Measurements from ENCODE around the gene CPNE1.
A peak's percentile ranks its signal among the peaks of the same experiment; 100 is the strongest.

CPNE1 gene

DNA sequence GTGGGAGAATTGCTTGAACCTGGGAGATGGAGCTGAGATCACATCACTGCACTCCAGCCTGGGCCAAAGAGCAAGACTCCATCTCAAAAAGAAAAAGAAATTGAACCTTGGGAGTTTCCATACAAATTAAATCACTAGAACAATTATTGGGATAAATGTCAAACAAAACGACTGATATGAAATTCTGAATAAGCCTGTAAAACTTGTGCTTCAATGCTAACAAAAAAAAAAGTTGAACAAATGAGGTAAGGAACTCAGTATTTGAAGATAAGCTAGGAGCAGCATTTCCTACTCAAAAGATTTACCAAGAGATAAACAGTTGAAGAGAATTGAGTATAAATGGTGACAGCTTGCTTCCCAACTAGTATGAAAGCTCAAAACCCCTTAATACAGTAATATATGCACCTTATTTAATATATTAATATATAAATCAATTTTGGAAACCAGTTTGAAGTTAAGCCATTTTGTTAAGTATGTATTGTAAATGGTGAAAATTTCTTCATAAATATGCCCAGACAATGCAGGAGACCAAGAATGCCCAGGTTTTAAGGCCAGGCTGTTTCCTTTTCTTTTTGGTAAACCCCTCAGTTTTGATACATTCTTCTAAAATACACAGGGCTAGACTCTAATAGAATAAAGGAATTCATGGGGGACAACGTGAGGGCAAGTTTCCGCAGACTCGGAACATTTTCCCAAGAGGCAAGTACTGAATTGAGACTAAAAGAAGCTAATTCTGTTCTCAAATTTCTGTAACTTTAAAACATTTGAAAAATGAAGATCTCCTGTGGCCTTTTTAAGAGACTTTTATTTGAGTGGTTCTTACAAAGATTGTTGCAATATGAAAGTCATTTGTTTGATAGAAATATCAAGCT lies 38.4 kb upstream of the CPNE1 start:
- Histone ChIP-seq H3K4me1 (ENCODE audit: control insufficient read depth in 1 of 2, insufficient read depth in 1 of 2, low read depth in 1 of 2, low read length in 1 of 2) (peaks cover 15 to 20% of the 10 kb centered on the region in 2 experiments), H3K9me3 (no peaks in the 10 kb centered on the region), H3K4me3 (ENCODE audit: low read depth in 1 of 2, low read length in 1 of 2) (no peak overlapping the region), H3K36me3 (peaks cover 77% of the 10 kb centered on the region), H3K27ac (peak overlapping the region; percentile 35), H3K27me3 (no peaks in the 10 kb centered on the region)
- TF ChIP-seq, protein P1, sequence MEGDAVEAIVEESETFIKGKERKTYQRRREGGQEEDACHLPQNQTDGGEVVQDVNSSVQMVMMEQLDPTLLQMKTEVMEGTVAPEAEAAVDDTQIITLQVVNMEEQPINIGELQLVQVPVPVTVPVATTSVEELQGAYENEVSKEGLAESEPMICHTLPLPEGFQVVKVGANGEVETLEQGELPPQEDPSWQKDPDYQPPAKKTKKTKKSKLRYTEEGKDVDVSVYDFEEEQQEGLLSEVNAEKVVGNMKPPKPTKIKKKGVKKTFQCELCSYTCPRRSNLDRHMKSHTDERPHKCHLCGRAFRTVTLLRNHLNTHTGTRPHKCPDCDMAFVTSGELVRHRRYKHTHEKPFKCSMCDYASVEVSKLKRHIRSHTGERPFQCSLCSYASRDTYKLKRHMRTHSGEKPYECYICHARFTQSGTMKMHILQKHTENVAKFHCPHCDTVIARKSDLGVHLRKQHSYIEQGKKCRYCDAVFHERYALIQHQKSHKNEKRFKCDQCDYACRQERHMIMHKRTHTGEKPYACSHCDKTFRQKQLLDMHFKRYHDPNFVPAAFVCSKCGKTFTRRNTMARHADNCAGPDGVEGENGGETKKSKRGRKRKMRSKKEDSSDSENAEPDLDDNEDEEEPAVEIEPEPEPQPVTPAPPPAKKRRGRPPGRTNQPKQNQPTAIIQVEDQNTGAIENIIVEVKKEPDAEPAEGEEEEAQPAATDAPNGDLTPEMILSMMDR (IDR thresholded peaks at IDR 0.05) = no peak

GRCh38 chr20:35702051-35702823 lies 37.5 kb upstream of the CPNE1 start:
- no peaks in the 10 kb centered on the region for H3K27me3 ChIP-seq
- peaks cover 19 to 24% of the 10 kb centered on the region in 2 experiments for H3K4me1 ChIP-seq (ENCODE audit: control insufficient read depth in 1 of 2, insufficient read depth in 1 of 2, low read depth in 1 of 2, low read length in 1 of 2)
- peak overlapping the region; percentile 35 for H3K27ac ChIP-seq
- no peak overlapping the region for H3K4me3 ChIP-seq (ENCODE audit: low read depth in 1 of 2, low read length in 1 of 2)
- no peaks in the 10 kb centered on the region for H3K9me3 ChIP-seq
- peaks cover 69% of the 10 kb centered on the region for H3K36me3 ChIP-seq
- TF ChIP-seq, protein P1 (IDR thresholded peaks at IDR 0.05) = no peak

DNA sequence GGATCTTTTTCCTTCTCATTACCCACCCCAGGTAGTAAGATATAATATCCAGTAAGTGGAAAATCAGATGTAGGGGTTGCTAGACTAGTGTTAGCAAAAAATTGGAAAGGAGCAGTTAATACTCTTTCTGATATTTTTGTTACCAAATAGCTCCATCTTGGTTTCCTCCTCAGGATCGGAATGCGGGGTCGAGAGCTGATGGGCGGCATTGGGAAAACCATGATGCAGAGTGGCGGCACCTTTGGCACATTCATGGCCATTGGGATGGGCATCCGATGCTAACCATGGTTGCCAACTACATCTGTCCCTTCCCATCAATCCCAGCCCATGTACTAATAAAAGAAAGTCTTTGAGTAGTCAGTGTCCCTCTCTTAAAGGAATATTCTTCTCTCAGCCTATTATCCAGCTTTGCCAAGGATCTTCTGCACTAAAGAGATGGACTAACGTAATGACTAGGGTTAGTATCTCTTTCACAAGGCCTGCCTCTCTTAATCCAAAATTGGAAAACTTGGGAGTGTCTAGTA lies 36.0 kb upstream of the CPNE1 start:
- Histone ChIP-seq H3K36me3 (peaks cover 62% of the 10 kb centered on the region), H3K4me3 (ENCODE audit: low read depth in 1 of 2, low read length in 1 of 2) (no peak overlapping the region), H3K27ac (peak overlapping the region; percentile 85), H3K4me1 (ENCODE audit: control insufficient read depth in 1 of 2, insufficient read depth in 1 of 2, low read depth in 1 of 2, low read length in 1 of 2) (peaks cover 19 to 24% of the 10 kb centered on the region in 2 experiments), H3K27me3 (no peaks in the 10 kb centered on the region), H3K9me3 (no peaks in the 10 kb centered on the region)
- TF ChIP-seq, protein P1 (IDR thresholded peaks at IDR 0.05) = no peak

DNA sequence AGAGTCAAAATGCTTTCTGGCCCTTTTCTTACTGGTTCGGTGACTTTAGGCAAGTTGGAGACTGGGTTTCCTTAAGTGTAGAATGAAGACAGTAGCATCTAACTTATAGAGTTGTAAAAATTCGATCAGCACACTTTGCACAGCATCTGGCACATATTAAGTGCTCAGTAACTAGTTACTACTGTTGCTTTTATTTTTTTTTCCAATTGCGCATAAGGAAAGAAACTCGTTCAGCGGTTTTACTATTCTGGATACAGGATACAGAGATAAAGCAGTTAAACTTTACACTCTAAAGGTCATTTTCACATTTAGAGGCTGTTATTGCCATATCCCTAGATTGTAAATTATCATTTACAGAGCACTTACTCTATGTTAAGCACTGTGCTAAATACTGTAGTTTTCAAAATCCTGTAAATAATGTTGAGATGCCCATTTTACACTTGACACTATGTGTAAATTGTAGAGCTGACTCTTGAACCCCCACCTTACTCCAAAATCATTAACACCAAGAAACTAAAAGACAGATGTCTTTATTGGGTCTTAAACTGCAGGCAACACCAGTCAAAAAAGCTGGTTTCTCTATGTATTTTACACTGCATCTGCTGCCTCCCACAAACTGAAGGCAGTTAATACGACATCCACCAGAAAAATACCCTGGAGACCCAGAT lies 35.4 kb upstream of the CPNE1 start:
- Histone ChIP-seq H3K36me3 (peaks cover 59% of the 10 kb centered on the region), H3K27me3 (no peaks in the 10 kb centered on the region), H3K9me3 (no peaks in the 10 kb centered on the region), H3K4me1 (ENCODE audit: control insufficient read depth in 1 of 2, insufficient read depth in 1 of 2, low read depth in 1 of 2, low read length in 1 of 2) (peaks cover 19 to 24% of the 10 kb centered on the region in 2 experiments), H3K4me3 (ENCODE audit: low read depth in 1 of 2, low read length in 1 of 2) (peak overlapping the region; percentile 75 to 87), H3K27ac (peak overlapping the region; percentile 85)
- TF ChIP-seq, protein P1 (IDR thresholded peaks at IDR 0.05) = no peak
